GM19438 (cell line): ENCODE data around the gene ADNP2.

Experiments used
- ATAC-seq: cut with Tn5 transposase; IDR thresholded peaks from one replicate; pipeline ENCODE4 v1.9.1; 2021; ENCODE audit warnings: low read depth; ENCODE audit not compliant: unreplicated experiment

Gene ADNP2, protein sequence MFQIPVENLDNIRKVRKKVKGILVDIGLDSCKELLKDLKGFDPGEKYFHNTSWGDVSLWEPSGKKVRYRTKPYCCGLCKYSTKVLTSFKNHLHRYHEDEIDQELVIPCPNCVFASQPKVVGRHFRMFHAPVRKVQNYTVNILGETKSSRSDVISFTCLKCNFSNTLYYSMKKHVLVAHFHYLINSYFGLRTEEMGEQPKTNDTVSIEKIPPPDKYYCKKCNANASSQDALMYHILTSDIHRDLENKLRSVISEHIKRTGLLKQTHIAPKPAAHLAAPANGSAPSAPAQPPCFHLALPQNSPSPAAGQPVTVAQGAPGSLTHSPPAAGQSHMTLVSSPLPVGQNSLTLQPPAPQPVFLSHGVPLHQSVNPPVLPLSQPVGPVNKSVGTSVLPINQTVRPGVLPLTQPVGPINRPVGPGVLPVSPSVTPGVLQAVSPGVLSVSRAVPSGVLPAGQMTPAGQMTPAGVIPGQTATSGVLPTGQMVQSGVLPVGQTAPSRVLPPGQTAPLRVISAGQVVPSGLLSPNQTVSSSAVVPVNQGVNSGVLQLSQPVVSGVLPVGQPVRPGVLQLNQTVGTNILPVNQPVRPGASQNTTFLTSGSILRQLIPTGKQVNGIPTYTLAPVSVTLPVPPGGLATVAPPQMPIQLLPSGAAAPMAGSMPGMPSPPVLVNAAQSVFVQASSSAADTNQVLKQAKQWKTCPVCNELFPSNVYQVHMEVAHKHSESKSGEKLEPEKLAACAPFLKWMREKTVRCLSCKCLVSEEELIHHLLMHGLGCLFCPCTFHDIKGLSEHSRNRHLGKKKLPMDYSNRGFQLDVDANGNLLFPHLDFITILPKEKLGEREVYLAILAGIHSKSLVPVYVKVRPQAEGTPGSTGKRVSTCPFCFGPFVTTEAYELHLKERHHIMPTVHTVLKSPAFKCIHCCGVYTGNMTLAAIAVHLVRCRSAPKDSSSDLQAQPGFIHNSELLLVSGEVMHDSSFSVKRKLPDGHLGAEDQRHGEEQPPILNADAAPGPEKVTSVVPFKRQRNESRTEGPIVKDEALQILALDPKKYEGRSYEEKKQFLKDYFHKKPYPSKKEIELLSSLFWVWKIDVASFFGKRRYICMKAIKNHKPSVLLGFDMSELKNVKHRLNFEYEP

GRCh38 chr18:80108739-80109675, at the start of gene ADNP2:
TSS of gene ADNP2 (plus strand) at chr18:80109262. CDS start at chr18:80117543, 8,281 bp downstream.
- peak; percentile 61 for ATAC-seq

- ATAC-seq: no peak
These were observed 49.1 kb upstream of the ADNP2 start for GRCh38 chr18:80059945-80060344.

DNA sequence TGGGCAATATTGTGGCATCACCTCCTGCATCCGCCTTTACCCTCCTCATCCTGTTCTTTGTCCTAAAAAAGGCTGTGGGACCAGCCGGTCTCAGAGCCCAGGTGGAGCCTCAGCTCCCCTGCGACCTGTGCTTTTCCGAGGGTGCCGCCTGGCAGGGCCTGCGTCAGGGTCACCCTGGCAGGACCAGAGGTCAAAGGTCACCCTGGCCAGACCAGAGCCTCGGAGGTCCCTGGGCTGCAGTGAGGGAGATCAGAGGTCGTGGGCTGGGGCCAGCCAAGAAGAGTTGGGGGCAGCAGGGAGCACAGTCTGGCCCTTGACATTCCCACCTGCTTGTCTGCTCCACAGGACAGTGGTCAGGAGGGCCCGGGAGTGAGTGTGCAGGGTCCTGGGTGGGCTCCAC, 43.4 kb upstream of the ADNP2 start:
- no peak for ATAC-seq

DNA sequence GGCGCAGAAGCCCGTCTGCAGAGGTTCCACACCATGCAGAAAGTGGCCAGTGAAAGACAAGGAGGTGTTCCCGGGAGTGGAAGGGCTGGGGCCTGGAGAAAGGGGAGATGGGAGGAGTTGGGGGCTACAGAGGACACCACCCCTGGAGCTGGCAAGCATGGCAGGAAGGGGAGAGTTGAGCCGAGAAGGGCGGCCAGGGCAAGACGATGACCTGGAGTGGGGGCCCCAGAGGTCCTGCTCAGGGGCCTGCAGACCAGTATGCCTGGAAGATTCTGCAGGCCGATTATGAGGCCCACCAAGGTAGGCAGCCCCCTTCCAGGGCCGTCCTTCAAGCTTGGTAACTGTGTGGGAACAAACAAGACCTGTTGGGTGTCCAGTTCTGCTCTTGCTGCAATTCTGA, 41.7 kb upstream of the ADNP2 start:
- ATAC-seq: no peak

DNA sequence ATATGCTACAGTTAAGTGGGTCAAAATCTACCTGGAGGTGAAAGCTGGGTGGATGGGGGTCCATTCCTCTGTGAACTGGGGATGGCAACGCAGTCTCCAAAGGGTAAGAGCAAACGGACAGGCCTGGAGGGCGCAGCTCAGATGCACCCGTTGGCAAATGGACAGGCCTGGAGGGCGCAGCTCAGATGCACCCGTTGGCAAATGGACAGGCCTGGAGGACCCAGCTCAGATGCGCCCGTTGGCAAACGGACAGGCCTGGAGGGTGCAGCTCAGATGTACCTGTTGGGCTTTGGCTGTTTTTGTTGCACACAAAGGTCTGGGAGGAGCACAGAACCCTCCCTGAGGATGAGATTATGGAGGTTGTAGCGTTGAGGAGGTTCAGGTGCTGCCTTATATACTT, 41.2 kb upstream of the ADNP2 start:
- no peak for ATAC-seq

DNA sequence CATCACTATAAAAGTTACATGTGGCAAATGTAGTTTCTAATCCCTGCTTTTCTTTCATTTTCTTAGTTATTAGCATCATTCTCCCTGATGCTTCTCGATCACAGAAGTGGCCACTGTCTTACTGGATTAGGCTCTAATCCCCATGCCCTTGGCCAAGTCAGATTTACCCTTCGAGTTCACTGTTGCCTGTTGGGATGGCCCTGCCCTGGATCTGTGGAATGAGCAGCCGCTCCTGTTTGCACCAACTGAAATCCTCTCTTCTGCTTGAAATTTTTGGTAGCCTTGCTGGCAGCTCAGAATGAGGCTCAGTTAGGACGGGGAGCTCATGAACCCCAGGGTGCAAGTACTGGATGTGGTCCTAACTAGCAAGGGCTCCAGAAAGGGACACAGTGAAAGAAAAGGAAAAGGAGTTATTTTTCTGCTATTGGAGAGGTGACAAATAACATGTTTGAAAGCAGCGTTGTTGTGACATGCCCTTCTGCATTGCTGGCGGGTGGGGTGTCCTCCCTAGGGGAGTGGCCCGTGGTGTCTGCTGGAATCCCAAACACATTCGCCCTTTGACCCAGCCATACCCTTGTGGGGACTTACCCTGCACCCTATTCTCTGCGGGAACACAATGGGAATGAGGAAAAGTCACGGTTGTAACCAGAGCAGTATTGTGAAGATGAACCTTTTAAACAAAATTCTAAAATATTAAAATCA, 40.3 kb upstream of the ADNP2 start:
- ATAC-seq: no peak

- no peak for ATAC-seq
These were observed 38.2 kb upstream of the ADNP2 start for GRCh38 chr18:80070825-80071224.

- no peak for ATAC-seq
These were observed 34.9 kb upstream of the ADNP2 start for GRCh38 chr18:80074183-80074582.

DNA sequence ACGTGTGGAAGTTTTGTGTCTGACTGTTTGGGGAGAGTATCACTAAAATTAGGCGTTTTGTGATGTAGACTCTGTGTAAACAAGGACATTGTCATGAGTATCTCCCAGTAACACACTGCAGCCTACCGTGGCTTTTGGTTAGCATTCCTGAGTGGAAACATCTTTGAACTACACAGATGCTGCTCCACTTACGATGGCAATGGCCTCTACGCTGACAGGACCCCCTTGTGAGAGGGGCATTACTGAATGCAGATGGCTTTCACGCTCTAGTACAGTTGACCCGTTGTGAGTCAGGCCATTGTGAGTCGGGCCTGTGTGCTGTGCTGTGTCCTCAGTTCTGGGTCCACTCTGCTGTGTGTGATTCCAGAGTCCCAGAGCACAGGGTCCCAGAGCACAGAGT, 34.4 kb upstream of the ADNP2 start:
- no peak for ATAC-seq

DNA sequence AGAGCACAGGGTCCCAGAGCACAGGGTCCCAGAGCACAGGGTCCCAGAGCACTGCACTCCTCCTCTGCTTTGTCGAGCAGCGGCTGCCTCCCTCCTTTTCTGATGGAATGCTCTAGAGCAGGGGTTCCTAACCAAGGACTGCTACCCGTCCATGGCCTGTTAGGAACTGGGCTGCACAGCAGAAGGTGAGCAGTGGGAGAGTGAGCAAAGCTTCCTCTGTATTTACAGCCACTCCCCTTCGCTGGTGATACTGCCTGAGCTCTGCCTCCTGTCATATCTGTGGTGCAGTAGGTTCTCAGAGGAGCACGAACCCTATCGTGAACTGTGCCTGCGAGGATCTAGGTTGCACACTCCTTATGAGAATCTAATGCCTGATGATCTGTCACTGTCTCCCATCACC, 33.1 kb upstream of the ADNP2 start:
- ATAC-seq: no peak

DNA sequence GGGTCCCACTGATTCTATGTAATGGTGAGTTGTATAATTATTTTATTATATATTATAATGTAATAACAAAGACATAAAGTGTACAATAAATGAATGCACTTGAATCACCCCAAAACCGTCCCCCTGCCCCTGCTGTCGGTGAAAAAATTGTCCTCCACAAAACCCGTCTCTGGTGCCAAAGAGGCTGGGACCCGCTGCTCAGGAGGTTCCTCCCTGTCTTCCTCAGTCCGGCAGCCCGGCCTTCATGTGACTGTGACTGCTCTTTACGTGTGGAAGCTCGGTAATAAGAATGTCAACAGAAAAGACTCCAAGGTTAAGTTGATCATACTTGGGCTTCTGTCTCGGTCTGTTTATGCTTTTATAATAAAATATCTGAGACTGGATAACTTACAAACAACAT, 32.7 kb upstream of the ADNP2 start:
- no peak for ATAC-seq

- ATAC-seq: no peak
These were observed 31.2 kb upstream of the ADNP2 start for GRCh38 chr18:80077873-80078272.

GRCh38 chr18:80086281-80086680, 22.8 kb upstream of the ADNP2 start:
- ATAC-seq: no peak

DNA sequence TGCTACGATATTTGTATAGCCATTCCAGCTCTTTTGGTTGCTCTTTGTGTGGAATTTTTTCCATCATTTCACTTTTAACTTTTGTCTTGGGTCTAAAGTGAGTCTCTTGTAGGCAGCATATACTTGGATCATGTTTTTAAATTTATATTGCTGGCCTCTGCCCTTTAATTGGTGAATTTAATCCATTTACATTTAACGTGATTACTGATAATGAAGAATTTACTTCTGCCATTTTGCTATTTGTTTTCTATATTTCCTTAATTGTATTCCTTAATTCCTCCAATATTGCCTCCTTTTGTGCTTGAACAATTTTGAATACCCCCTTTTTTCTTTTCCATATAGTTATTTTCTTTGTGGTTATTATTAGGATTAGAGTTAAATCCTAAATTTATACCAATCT, 21.0 kb upstream of the ADNP2 start:
- no peak for ATAC-seq

DNA sequence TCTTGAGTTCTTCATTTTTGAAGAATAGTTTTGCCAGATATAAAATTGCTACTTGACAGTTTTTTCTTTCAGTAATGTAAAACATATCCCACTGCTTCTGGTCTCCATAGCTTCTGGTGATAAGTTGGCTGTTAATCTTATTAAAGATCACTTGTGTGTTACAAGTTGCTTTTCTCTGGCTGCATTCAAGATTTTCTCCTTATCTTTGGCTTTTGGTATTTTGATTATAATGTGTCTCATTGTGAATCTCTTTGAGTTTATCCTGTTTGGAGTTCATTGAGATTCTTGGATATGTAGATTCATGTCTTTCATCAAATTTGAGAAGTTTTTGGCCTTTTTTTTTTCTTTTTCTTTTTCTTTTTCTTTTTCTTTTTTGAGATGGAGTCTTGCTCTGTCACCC, 20.2 kb upstream of the ADNP2 start:
- ATAC-seq: no peak

GRCh38 chr18:80095414-80095813, 13.6 kb upstream of the ADNP2 start:
- ATAC-seq: no peak

GRCh38 chr18:80096032-80096565, 13.0 kb upstream of the ADNP2 start:
- no peak for ATAC-seq

DNA sequence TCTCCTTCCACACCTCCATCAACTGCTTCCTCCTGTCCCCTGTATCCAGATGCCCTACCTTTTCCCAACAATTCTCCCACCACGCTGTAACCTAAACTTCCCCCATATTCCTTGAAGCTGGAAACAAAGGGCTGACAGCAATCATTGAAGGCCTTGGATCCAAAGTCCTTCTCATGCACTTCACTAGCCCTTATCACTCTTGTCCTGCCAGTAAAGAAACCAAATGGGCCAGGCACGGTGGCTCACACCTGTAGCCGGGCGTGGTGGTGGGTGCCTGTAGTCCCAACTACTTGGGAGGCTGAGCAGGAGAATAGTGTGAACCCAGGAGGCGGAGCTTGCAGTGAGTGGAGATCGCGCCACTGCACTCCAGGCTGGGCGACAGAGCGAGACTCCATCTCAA, 11.9 kb upstream of the ADNP2 start:
- no peak for ATAC-seq

GRCh38 chr18:80103231-80103630, 5.8 kb upstream of the ADNP2 start:
- no peak for ATAC-seq
